K562 (cell line): ENCODE results near the gene ABCA1. TPM values are rescaled to one million over a fixed set of nuclear protein-coding genes. Genes with fewer than 3 reads are reported as not detected.

Experiments
- ATAC-seq: fragments of 200-7000 bp; cut with Tn5 transposase; 3 replicates; pipeline ENCODE4 v1.9.1; 2020; ENCODE audit warnings: moderate library complexity
- BruUV-seq: library from RNA; stranded (reverse); fragments of 400-500 nt; replicated peaks from 2 replicates; lab custom pipeline; 2021; lab: Mats Ljungman, UMichigan
- CTCF ChIA-PET: fragments of 300-600 bp; formaldehyde crosslinking; extraction: SDS; loops from one replicate; lab custom pipeline; 2021; ENCODE audit warnings: low intra/inter-chr PET ratio; lab: Yijun Ruan, JAX
- POLR2A ChIA-PET: fragments of 300-600, 350-650 bp; sonication (Branson Sonifier 250); formaldehyde crosslinking; extraction: SDS; loops from one replicate; lab custom pipeline; 2021; ENCODE audit warnings: antibody characterized with exemption, inconsistent platforms; lab: Yijun Ruan, JAX
- DNase-seq, 4 experiments: peaks; one replicate each; pipeline versions ENCODE4 v3.0.0 to v3.0.0-alpha.2; 2011 to 2018; ENCODE audit warnings: low spot score in 3 of 4, mixed read lengths in 3 of 4; ENCODE audit errors: extremely low read depth in 1 of 4
- FAIRE-seq: peaks from 2 replicates; lab custom pipeline; 2011; peaks lifted over from hg19 to GRCh38; lab: Jason Lieb, UNC
- H2AFZ ChIP-seq: 2 replicates; pipeline ENCODE4 v1.6.0; 2011; ENCODE audit warnings: low read depth, low read length, control low read depth, inconsistent platforms
- H3K27ac ChIP-seq: fragments of 200-600 bp; 3 replicates; pipeline ENCODE4 v1.8.0; 2011; ENCODE audit warnings: low read depth, mild to moderate bottlenecking, control low read depth, inconsistent platforms, low read length, moderate library complexity, mixed read lengths; ENCODE audit errors: extremely low read depth
- H3K27me3 ChIP-seq, 2 experiments: fragments of 300-600 bp in 1 of 2; 2 replicates in 1 of 2; 3 replicates in 1 of 2; pipeline versions ENCODE4 v1.6.0 to v1.8.0; 2011; ENCODE audit warnings: inconsistent platforms in 2 of 2, low read length in 2 of 2, mild to moderate bottlenecking in 1 of 2, mixed read lengths in 1 of 2, moderate library complexity in 1 of 2; ENCODE audit not compliant: control insufficient read depth in 2 of 2, insufficient read depth in 2 of 2
- H3K36me3 ChIP-seq: fragments of 300-600 bp; 3 replicates; pipeline ENCODE4 v1.8.0; 2011; ENCODE audit warnings: mild to moderate bottlenecking, low read length, inconsistent platforms; ENCODE audit not compliant: control insufficient read depth, insufficient read depth
- H3K4me1 ChIP-seq, 2 experiments: fragments of 200-600 bp in 1 of 2; replicated peaks in 1 of 2; 2 replicates in 1 of 2; 3 replicates in 1 of 2; pipeline versions ENCODE4 v1.5.1 to v1.8.0; 2011; ENCODE audit warnings: inconsistent platforms in 2 of 2, low read length in 2 of 2, mild to moderate bottlenecking in 1 of 2, mixed read lengths in 1 of 2, moderate library complexity in 1 of 2; ENCODE audit not compliant: control insufficient read depth in 2 of 2, insufficient read depth in 2 of 2
- H3K4me2 ChIP-seq: 2 replicates; pipeline ENCODE4 v1.6.1; 2011; ENCODE audit warnings: low read length, control low read depth, inconsistent platforms, mixed read lengths; ENCODE audit not compliant: insufficient read depth
- H3K4me3 ChIP-seq: fragments of 200-600 bp; sonication (generic), shearing (Covaris generic); 2 replicates; pipeline ENCODE4 v1.5.1; 2016; ENCODE audit warnings: control low read depth, inconsistent platforms
- H3K79me2 ChIP-seq: fragments of 200-600 bp; 3 replicates; pipeline ENCODE4 v1.8.0; 2011; ENCODE audit warnings: low read length, inconsistent platforms; ENCODE audit not compliant: control insufficient read depth, insufficient read depth
- H3K9ac ChIP-seq, 2 experiments: 2 replicates each; pipeline versions ENCODE4 v1.6.0 to v1.6.1; 2011; ENCODE audit warnings: low read depth in 2 of 2, low read length in 2 of 2, control low read depth in 1 of 2, inconsistent platforms in 1 of 2, mild to moderate bottlenecking in 1 of 2, mixed read lengths in 1 of 2; ENCODE audit not compliant: insufficient read depth in 1 of 2
- H3K9me1 ChIP-seq: one replicate; pipeline ENCODE4 v1.6.0; 2011; ENCODE audit warnings: inconsistent platforms, mild to moderate bottlenecking, low read length, moderate library complexity; ENCODE audit not compliant: control insufficient read depth, insufficient read depth
- H3K9me3 ChIP-seq: replicated peaks from 2 replicates; pipeline ENCODE4 v1.5.1; 2011; ENCODE audit warnings: low read depth, low read length, inconsistent platforms; ENCODE audit not compliant: control insufficient read depth, insufficient read depth
- H4K20me1 ChIP-seq: replicated peaks from 2 replicates; pipeline ENCODE4 v1.6.1; 2011; ENCODE audit warnings: low read length, inconsistent platforms, mixed read lengths; ENCODE audit not compliant: control insufficient read depth, insufficient read depth
- NBN ChIP-seq: fragments of 450-650 bp; IDR thresholded peaks from 2 replicates; pipeline ENCODE4 v1.6.1; 2016; ENCODE audit warnings: low read depth, mild to moderate bottlenecking
- NR1H2 ChIP-seq: sonication (generic); formaldehyde crosslinking; IDR thresholded peaks from 2 replicates; pipeline ENCODE4 v1.4.0; 2020; ENCODE audit warnings: mild to moderate bottlenecking, missing genetic modification reagents
- POLR2H ChIP-seq: IDR thresholded peaks from 2 replicates; pipeline ENCODE4 v1.6.1; 2016; ENCODE audit warnings: missing genetic modification characterization, low read depth, mild to moderate bottlenecking, control low read depth, missing compliant biosample characterization, moderate library complexity
- ZNF778 ChIP-seq: fragments of 450-650 bp; formaldehyde crosslinking; IDR thresholded peaks from 2 replicates; pipeline ENCODE4 v1.4.0; 2020; ENCODE audit warnings: mild to moderate bottlenecking, moderate library complexity
- WGBS: fragments of 100-300 bp; shearing (Covaris generic); methylation state at CpG from one replicate; pipeline ENCODE4 v1.1.6; 2016; ENCODE audit warnings: low coverage, mixed read lengths; ENCODE audit not compliant: insufficient coverage; ENCODE audit errors: missing lambda C conversion rate; 5-methylcytosine and 5-hydroxymethylcytosine counted together
- in situ Hi-C: fragments of 300-500 bp; cut with MboI; formaldehyde crosslinking; loops from 4 replicates; pipeline ENCODE4 v1.15.0; 2018; ENCODE audit warnings: inconsistent platforms, mixed read lengths
- intact Hi-C: fragments of 100-400 bp; cut with micrococcal nuclease; formaldehyde crosslinking; loops from 2 replicates; pipeline ENCODE4 v1.14.2; 2022
- polyA plus RNA-seq, 8 experiments: library from polyadenylated mRNA; depleted of rRNA in 4 of 8; stranded (reverse) in 5 of 8; unstranded in 3 of 8; fragments of >200 nt; fragmentation: Nextera tagmentation in 2 of 8; fragmentation: Illumina TruSeq in 1 of 8; extraction: Ambion mirVana in 2 of 8; extraction: Trizol in 1 of 8; gene quantifications; 2 replicates each; pipeline versions ENCODE4 v1.2.1 to v1.2.3, GENCODE V29; 2011 to 2014; ENCODE audit warnings: inconsistent platforms in 1 of 8, missing spikeins in 1 of 8
- total RNA-seq, 7 experiments: library from RNA; depleted of rRNA in 6 of 7; stranded (reverse); fragments of >200 nt in 6 of 7; fragmentation: Illumina TruSeq in 2 of 7; extraction: Trizol in 2 of 7; gene quantifications; 2 replicates each; pipeline versions ENCODE4 v1.2.1 to v1.2.3, GENCODE V29; 2011 to 2021; ENCODE audit warnings: low replicate concordance in 1 of 7
- TF ChIP-seq, protein P1 (sequence below): fragments of 250-450 bp; sonication (Bioruptor Pico); IDR thresholded peaks from 2 replicates; pipeline ENCODE4 v1.5.0; 2021; ENCODE audit warnings: mild to moderate bottlenecking, borderline replicate concordance
- TF ChIP-seq, protein P2 (sequence below): fragments of 450-650 bp; conservative IDR thresholded peaks from 2 replicates; pipeline ENCODE4 v1.6.1; 2016; ENCODE audit warnings: missing genetic modification characterization, low read depth, mild to moderate bottlenecking, missing compliant biosample characterization, moderate library complexity

Gene ABCA1
- total and polyA plus RNA-seq, 9 of the 15 experiments (the other 6 are each of a cell fraction or from before 2014, with no cell fraction given): under 0.01 to 0.18 (median 0.02) TPM; not detected in 5

DNA sequence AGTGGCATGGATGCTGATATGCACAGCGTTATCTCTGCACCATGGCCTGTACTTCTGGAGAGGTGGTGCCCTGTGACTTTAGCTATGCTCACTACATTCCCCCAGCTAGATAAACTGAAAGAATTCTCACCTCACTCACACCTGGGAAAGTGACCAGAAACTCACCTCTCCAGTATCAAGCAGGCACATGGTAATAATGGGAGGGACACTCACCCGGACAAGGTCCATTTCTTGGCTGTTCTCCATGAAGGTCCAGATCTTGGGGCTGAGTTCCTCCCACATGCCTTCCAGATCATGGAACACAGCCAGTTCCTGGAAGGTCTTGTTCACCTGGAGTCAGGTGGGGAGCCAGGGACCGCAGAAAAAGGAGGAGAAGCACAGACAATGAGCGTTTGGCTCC lies 91.2 kb downstream of the ABCA1 start:
- BruUV-seq: no TSS peak
- POLR2A ChIA-PET: interaction anchor here (0.8 kb wide), 1 partner anchor 16 kb away, joined by 4 read pairs; no protein-coding TSS in a partner anchor
- WGBS: 0% methylated on average over 2 of the region's 4 CpGs
- FAIRE-seq: no peak
- Histone ChIP-seq H3K4me1 (no peaks in the 10 kb centered on the region), H3K27ac (no peak overlapping the region), H2AFZ (no peak overlapping the region), H3K9me1 (no peaks in the 10 kb centered on the region)
- no peak for TF ChIP-seq NR1H2
- TF ChIP-seq, protein P1, sequence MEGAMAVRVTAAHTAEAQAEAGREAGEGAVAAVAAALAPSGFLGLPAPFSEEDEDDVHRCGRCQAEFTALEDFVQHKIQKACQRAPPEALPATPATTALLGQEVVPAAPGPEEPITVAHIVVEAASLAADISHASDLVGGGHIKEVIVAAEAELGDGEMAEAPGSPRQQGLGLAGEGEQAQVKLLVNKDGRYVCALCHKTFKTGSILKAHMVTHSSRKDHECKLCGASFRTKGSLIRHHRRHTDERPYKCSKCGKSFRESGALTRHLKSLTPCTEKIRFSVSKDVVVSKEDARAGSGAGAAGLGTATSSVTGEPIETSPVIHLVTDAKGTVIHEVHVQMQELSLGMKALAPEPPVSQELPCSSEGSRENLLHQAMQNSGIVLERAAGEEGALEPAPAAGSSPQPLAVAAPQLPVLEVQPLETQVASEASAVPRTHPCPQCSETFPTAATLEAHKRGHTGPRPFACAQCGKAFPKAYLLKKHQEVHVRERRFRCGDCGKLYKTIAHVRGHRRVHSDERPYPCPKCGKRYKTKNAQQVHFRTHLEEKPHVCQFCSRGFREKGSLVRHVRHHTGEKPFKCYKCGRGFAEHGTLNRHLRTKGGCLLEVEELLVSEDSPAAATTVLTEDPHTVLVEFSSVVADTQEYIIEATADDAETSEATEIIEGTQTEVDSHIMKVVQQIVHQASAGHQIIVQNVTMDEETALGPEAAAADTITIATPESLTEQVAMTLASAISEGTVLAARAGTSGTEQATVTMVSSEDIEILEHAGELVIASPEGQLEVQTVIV (CRISPR knock-in tag): no peak
- TF ChIP-seq, all 486 proteins: peak for 0
- Histone ChIP-seq H4K20me1 (no peaks in the 10 kb centered on the region; the same call in 1 of the 2 replicates), H3K27me3 (peaks cover 4 to 37% of the 10 kb centered on the region in 2 experiments; a peak in 4 of 5 replicates), H3K36me3 (no peaks in the 10 kb centered on the region), H3K9ac (no peak overlapping the region), H3K4me3 (no peak overlapping the region), H3K9me3 (no peaks in the 10 kb centered on the region), H3K4me2 (no peak overlapping the region), H3K79me2 (no peaks in the 10 kb centered on the region)
- no peak for ATAC-seq
- intact Hi-C loops: no loop called here
- CTCF ChIA-PET: no interaction called here
- DNase-seq: no peak
- in situ Hi-C loops: no loop called here

DNA sequence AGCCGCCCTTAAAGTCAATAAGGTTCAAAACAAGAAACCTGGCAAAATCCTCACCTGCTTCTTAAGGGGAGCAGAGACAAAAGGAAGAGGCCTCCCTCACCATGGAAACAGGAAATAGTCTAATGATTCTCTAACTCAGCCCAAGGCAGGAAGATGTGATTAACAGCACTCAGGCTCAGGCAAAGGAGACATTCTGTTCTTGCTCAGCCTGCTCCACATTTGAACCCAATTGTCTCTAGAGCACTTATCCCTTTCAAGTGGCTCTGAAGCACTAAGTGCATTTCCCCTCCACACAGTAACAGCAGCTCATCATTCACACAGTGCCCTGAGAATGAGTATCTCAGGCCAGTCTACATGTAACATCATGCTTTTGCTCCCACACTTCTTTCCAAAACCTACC lies 91.7 kb downstream of the ABCA1 start:
- no peak overlapping the region for H3K4me2 ChIP-seq
- intact Hi-C loops: no loop called here
- H3K79me2 ChIP-seq: no peaks in the 10 kb centered on the region
- DNase-seq (no peak), FAIRE-seq (no peak), ATAC-seq (no peak)
- WGBS: 0% methylated on average over 1 of the region's 1 CpG
- H4K20me1 ChIP-seq: no peaks in the 10 kb centered on the region; the same call in 1 of the 2 replicates
- CTCF ChIA-PET: no interaction called here
- H3K9me3 ChIP-seq: no peaks in the 10 kb centered on the region
- POLR2A ChIA-PET: no interaction called here
- no peaks in the 10 kb centered on the region for H3K36me3 ChIP-seq
- no peak overlapping the region for H2AFZ ChIP-seq
- TF ChIP-seq POLR2H (tag) (no peak), ZNF778 (CRISPR knock-in tag) (no peak), NBN (no peak)
- TF ChIP-seq, protein P2, sequence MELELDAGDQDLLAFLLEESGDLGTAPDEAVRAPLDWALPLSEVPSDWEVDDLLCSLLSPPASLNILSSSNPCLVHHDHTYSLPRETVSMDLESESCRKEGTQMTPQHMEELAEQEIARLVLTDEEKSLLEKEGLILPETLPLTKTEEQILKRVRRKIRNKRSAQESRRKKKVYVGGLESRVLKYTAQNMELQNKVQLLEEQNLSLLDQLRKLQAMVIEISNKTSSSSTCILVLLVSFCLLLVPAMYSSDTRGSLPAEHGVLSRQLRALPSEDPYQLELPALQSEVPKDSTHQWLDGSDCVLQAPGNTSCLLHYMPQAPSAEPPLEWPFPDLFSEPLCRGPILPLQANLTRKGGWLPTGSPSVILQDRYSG (tag): no peak
- H3K4me3 ChIP-seq: no peak overlapping the region
- no peaks in the 10 kb centered on the region for H3K9me1 ChIP-seq
- peaks cover 4 to 31% of the 10 kb centered on the region in 2 experiments; a peak in 4 of 5 replicates for H3K27me3 ChIP-seq
- no peaks in the 10 kb centered on the region for H3K4me1 ChIP-seq
- BruUV-seq: no TSS peak
- in situ Hi-C loops: no loop called here
- no peak overlapping the region for H3K27ac ChIP-seq
- H3K9ac ChIP-seq: no peak overlapping the region
